Fibroblast of villous mesenchyme (primary cell): ENCODE results near the gene CDKN3. TPM values are rescaled to one million over a fixed set of nuclear protein-coding genes. Genes with fewer than 3 reads are reported as not detected.
"Not testable (repeated sequence)": the region's sequence is repeated elsewhere in the genome, so short reads cannot be mapped to it uniquely, and the experiment has no call there.

Experiments
- DNase-seq: peaks from one replicate; pipeline ENCODE4 v3.0.0-alpha.2; 2010; ENCODE audit warnings: low read depth
- H3K4me3 ChIP-seq: 2 replicates; pipeline ENCODE4 v1.5.1; 2011; ENCODE audit warnings: low read depth, mild to moderate bottlenecking, low read length
- CTCF ChIP-seq: IDR thresholded peaks from 2 replicates; pipeline ENCODE4 v1.5.1; 2012; ENCODE audit warnings: low read depth, mild to moderate bottlenecking, low read length; ENCODE audit not compliant: insufficient read depth
- total RNA-seq: library from RNA; depleted of rRNA; stranded (reverse); fragments of >200 nt; gene quantifications from 2 replicates; pipeline ENCODE4 v1.2.3, GENCODE V29; 2012

Gene CDKN3
- total RNA-seq, 1 donor: 42.7 TPM

GRCh38 chr14:54446161-54446693, 49.4 kb downstream of the CDKN3 start:
- no peak for TF ChIP-seq CTCF
- H3K4me3 ChIP-seq: no peak overlapping the region
- no peak for DNase-seq

- TF ChIP-seq CTCF: no peak
- H3K4me3 ChIP-seq: no peak overlapping the region
- DNase-seq: peak; percentile 83
Observed at GRCh38 chr14:54447231-54447692, 50.5 kb downstream of the CDKN3 start.

- H3K4me3 ChIP-seq: no peak overlapping the region
- no peak for TF ChIP-seq CTCF
- peak; percentile 83 for DNase-seq
Observed at GRCh38 chr14:54450535-54450934, 53.7 kb downstream of the CDKN3 start.

- no peak for TF ChIP-seq CTCF
- H3K4me3 ChIP-seq: no peak overlapping the region
- DNase-seq: no peak
Observed at GRCh38 chr14:54451121-54451601, 54.4 kb downstream of the CDKN3 start.

GRCh38 chr14:54451961-54452360, 55.2 kb downstream of the CDKN3 start:
- no peak for TF ChIP-seq CTCF
- no peak for DNase-seq
- H3K4me3 ChIP-seq: no peak overlapping the region

- H3K4me3 ChIP-seq: no peak overlapping the region
- TF ChIP-seq CTCF: no peak
- no peak for DNase-seq
Observed at GRCh38 chr14:54453252-54453651, 56.4 kb downstream of the CDKN3 start.

GRCh38 chr14:54453990-54454389, 57.2 kb downstream of the CDKN3 start:
- H3K4me3 ChIP-seq, DNase-seq: not testable (repeated sequence)
